ENCODE results near the gene JPT2.

JPT2 gene

GRCh38 chr16:1651974-1652312, 26.1 kb upstream of the JPT2 start:
- DNase-seq (ENCODE audit: low read depth) = no peak

GRCh38 chr16:1653023-1653422, 25.1 kb upstream of the JPT2 start:
- DNase-seq (ENCODE audit: low read depth) = no peak

- DNase-seq (ENCODE audit: low read depth) = no peak
Measured at GRCh38 chr16:1654505-1655268, 23.4 kb upstream of the JPT2 start.

GRCh38 chr16:1655269-1655807, 22.7 kb upstream of the JPT2 start:
- DNase-seq (ENCODE audit: low read depth) = no peak

GRCh38 chr16:1655909-1656807, 21.9 kb upstream of the JPT2 start:
- no peak for DNase-seq (ENCODE audit: low read depth)

GRCh38 chr16:1656808-1657617, 21.1 kb upstream of the JPT2 start:
- no peak for DNase-seq (ENCODE audit: low read depth)

GRCh38 chr16:1657841-1658240, 20.2 kb upstream of the JPT2 start:
- DNase-seq (ENCODE audit: low read depth) = no peak

- no peak for DNase-seq (ENCODE audit: low read depth)
Measured at GRCh38 chr16:1659031-1659430, 19.0 kb upstream of the JPT2 start.

GRCh38 chr16:1661826-1662225, 16.3 kb upstream of the JPT2 start:
- DNase-seq (ENCODE audit: low read depth) = no peak

- DNase-seq (ENCODE audit: low read depth) = no peak
Measured at GRCh38 chr16:1662543-1662942, 15.5 kb upstream of the JPT2 start.

- DNase-seq (ENCODE audit: low read depth) = no peak
Measured at GRCh38 chr16:1665829-1666228, 12.2 kb upstream of the JPT2 start.

GRCh38 chr16:1666316-1666715, 11.8 kb upstream of the JPT2 start:
- no peak for DNase-seq (ENCODE audit: low read depth)

GRCh38 chr16:1667271-1667670, 10.8 kb upstream of the JPT2 start:
- DNase-seq (ENCODE audit: low read depth) = no peak

GRCh38 chr16:1667916-1668315, 10.2 kb upstream of the JPT2 start:
- DNase-seq (ENCODE audit: low read depth) = no peak

- no peak for DNase-seq (ENCODE audit: low read depth)
Measured at GRCh38 chr16:1668612-1669319, 9.3 kb upstream of the JPT2 start.

GRCh38 chr16:1669698-1670097, 8.4 kb upstream of the JPT2 start:
- DNase-seq (ENCODE audit: low read depth) = no peak

GRCh38 chr16:1670371-1670770, 7.7 kb upstream of the JPT2 start:
- no peak for DNase-seq (ENCODE audit: low read depth)

GRCh38 chr16:1670866-1671265, 7.2 kb upstream of the JPT2 start:
- DNase-seq (ENCODE audit: low read depth) = no peak

- no peak for DNase-seq (ENCODE audit: low read depth)
Measured at GRCh38 chr16:1673424-1674151, 4.5 kb upstream of the JPT2 start.

- DNase-seq (ENCODE audit: low read depth) = no peak
Measured at GRCh38 chr16:1674306-1674705, 3.8 kb upstream of the JPT2 start.

All from stromal cell of bone marrow (primary cell).